Stimulated activated CD8-positive, alpha-beta memory T cell treated with anti-CD3 and anti-CD28 coated beads, Interleukin-4, amount 100 ng/mL, for 1 hour (primary cell): ENCODE results near the gene SLC37A3.
"Not testable (repeated sequence)": the region's sequence is repeated elsewhere in the genome, so short reads cannot be mapped to it uniquely, and the experiment has no call there.

Experiments
- DNase-seq, 2 donors: peaks; one replicate each; pipeline ENCODE4 v3.0.0-alpha.2; 2020; ENCODE audit warnings: low read depth in 2 of 2, low spot score in 1 of 2

Gene SLC37A3

DNA sequence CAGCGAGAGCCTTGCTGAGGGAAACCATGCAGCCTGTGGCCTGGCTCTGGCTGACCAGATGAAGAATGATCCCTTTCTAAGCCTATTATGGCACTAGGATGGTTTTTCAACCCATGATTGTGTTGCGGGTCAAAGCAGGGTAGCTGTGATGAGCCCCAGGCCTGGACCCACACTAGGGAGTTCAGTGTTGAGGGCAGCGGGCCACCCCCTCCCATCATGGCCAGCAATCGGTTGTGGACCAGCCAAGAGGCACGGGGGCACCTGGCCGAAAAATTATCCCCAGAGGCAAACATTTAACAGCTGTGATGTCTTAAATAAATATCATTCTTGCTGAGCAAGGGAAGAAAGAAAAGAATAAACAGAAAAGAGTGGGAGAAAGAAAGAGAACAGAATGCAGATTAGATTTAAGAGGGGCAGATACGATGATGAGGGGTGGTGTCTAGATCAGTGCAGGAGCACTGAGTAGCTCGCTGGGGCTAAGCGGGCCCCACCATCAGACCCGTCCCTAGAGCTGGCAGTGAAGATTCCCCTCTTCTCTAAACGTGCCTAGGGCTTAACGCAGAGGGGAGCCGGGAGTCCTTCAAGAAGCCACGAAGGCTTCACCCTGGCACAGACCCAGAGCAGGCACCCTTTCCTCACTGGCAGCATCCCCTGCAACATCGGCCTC is 82.7 kb downstream of the SLC37A3 start:
- DNase-seq, result no peak

DNA sequence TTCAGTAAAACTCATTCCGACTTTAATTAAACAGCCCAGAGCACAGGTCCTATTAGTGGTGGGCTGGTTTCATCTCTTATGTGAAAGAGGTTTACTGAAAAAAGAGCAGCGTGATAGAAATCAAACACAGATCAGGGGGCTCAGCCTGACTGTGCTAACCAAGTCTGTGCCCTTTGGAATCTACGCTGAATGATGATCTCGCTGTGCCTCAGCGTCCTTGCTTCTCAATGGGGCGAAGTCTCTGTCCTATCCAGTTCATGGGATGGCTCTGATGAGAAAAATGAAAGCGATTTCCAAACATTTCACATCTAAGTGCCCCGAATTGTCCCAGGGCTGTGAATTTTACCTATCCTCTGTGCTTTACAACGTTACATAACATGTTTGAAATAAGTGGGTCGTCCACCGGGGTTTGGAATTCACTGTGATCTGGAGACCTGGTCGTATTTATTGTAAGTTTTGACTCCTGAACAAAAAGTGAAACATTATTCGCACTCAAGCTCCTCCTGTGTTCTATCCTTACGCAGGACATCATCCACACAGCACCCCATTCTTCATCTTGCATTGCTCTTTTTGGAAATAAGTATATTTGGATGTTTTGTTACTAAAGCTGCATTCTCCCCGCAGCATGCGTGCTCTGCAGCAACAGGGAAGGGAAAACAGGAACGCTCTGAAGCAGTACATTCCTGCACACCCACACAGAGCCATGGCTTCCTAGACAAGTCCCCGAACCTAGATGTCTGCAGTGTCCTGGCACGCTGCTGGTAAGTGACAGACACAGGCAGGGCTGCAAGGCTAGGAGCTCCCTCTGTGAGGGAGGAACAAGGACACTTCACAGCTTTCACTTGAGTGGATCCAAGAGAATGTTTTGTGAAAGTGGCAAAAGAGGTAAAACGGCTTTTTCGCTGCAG is 83.5 kb downstream of the SLC37A3 start:
- DNase-seq, result no peak

DNA sequence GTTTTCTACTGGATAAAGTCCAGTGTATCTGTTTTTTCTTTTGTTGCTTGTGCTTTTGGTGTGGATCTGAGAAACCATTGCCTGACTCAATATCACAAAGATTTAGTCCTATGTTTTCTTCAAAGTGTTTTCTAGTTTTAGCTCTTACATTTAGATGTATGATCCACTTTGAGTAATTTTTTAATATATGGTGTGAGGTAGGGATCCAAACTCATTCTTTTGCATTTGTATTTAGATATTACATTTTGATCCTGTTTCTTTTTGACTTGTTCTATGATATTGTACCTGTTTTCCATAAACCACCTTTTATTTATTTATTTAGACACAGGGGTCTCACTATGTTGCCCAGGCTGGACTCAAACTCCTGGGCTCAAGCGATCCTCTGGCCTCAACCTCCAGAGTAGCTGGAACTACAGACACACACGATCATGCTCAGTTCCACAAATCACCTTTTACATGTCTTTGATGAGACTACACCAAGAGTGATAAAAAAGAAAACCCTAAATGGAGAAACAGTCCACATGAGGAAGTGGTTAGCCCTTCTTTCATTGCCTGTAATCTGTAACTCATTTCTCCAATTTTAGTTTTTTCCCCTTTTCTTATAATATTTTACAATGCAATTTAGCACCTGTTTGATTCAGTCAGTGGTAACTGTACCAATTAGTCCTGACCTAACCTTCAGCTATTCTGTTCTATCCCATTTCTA is 86.0 kb downstream of the SLC37A3 start:
- no peak for DNase-seq

DNA sequence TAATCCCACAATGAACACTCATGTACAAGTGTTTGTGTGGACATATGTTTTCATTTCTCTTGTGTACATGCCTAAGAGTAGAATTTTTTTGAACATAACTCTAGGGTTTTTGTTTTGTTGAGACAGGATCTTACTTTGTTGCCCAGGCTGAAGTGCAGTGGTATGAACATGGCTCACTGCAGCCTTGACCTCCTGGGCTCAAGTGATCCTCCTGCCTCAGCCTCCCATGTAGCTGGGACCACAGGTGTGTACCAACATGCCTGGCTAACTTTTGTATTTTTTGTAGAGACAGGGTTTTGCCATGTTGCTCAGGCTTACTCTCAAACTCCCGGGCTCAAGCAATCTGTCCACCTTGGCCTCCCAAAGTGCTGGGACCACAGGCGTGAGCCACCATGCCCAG is 87.2 kb downstream of the SLC37A3 start:
- DNase-seq, result not testable (repeated sequence)

DNA sequence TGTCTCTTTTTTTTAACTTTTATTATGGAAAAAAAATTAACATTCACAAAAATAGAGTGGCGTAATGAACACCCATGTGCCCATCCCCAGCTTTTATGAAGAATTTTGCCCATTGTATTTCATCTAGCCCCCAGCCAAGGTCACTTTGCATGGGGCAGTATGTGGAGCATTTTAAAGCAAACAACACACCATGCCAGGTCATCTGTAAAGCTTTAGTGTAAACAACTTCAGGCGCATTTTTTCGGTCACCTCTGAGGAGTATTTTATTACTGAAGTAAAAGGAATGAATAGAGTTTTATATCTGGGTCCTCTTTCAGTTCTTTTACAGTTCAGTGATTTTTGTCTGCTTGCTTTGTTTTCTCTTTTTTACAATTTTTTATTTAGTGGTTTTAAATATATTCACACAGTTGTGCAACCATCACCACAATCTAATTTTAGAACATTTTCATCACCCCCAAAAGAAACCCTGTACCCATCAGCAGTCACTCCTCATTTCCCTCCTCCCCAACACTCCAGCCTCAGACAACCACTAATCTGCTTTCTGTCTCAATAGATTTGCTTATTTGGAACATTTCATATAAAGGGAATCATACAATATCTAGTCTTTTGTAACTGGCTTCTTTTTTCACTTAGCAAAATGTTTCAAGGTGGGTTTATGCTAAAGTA is 87.9 kb downstream of the SLC37A3 start:
- DNase-seq, result no peak

DNA sequence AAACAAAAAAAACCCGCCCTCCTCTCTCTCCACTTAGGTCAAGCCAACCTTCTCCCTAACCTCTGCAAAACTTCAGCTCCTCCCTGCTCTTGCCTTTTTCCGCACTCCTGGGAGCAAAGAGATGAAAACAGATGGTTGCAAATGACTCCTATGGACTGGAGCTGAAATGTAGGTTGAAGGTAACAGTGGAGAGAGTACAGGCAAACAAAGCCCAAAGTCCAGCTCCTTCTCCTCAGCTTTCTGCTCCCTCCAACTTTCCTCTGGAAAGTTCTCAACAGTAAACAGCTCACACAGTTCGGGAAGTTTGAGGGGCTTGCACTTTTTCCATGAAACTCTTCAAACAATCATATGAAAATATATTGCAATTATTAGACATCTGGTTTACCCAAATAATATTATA is 90.3 kb downstream of the SLC37A3 start:
- no peak for DNase-seq

DNA sequence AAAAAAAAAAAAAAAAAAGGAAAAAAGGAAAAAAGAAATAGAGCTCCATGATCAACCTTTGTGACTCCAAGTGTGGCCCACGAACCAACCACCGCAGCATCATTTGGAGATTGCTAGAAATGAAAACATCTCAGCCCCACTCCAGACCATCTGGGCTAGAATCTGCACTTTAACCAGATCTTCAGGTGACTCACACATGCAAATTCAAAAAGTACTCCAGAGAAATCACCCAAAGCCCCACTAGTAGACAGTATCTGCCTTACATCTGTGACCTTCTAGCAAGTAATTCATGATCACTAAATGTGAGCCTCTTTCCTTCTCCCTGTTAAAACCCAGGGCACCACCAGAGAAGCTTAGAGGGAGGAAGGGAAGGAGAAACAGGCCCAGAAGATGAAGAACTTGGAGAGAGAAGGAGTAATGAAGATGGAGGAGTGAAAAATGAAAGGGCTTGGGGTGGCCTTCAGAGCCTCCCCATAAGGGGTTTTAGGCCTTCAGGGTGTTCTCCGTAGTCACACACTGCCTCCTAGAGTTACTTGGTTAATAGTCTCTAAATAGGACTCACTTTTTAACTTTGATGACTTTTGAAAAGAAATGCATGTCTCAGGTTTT is 94.0 kb downstream of the SLC37A3 start:
- DNase-seq, result peak in 1 of 2 donors; percentile 7

DNA sequence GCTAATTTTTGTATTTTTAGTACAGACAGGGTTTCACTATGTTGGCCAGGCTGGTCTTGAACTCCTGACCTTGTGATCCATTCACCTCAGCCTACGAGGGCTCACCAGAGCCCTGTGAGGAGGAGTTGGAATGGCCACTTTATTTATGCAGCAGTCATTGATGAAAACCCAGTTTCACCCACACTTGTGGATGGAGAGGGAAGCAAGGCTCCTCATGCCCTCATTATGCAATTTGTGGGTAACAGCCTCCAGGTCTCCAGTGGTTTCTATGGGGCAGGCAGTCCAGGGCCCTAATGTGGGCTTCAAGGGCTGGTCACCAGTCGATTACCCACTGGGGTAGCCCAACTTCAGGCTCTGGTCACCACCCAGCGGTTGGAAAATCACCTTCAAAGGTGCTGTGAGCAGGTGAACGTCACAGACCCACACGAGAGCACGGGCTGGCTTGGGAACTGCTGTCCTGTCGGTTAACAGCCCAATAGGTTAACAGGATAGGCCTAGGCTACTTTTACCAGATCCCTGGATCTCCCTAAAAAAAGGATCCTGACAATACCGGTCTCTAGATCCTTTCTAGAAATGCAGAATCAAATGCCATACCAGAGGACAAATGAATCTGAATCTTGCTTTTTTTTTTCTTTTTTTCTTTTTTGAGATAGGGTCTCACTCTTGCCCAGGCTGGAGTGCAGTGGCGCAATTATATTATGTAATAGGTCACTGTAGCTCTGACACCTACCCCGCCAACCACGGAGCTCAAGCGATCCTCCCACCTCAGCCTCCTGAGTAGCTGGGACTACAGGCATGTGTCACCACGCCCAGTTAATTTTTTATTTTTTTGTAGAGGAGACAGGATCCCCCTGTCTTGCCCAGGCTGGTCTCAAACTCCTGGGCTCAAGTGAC is 97.8 kb downstream of the SLC37A3 start:
- DNase-seq, result no peak

DNA sequence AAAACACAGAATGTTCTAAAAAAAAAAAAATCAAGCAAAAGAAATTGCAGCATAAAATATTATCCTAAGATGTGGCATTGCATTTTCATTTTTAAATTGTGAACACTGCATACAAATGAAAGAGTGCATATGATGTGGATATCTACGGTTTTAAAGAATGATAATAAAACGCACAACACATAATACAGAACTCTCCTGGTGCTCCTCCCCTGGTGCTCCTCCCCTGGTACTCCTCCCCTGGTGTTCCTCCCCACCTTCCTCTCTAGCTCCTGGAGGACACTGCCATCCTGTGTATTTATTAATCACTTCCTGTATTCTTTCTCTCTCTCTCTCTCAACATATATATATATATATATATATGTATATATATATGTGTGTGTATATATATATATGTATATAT is 100.1 kb downstream of the SLC37A3 start:
- DNase-seq, result no peak

DNA sequence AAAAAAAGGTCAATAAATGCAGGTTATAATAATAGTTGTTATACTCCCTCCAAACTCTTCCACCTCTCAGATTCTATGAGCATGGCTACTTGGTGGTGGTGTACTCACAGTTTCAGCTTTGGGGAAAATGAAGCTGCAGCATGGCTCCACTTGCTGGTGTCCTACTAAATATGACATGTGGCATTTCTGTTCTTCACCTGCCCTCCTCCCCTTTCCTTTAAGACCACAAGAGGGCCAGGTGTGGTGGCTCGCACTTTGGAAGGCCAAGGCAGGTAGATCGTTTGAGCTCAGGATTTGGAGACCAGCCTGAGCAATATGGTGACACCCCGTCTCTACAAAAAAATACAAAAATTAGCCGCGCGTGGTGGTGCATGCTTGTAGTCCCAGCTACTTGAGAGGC is 101.1 kb downstream of the SLC37A3 start:
- DNase-seq, result no peak

DNA sequence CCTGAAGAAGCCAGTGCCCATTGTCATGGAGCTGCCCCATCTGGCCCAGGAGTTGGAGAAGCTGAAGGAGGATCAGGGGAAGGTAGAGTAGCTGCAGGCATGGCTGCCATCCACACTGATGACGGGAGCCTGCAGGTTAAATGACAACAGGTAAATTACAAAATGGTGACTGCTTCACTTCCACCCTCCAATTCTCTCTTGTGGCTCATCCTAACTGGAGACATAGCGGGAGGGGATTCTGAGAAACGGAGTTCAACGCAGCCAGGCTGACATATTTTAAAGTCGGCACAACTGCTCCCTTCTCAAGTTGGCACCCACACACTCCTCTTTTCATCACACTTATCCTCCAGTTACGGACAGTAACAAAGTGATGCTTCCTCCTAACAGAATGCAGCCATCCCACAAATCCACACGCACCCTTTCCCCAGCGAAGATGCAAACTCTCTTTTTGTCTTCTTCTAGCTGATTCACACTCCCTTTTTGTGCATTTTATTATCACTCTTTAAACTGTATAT is 103.0 kb downstream of the SLC37A3 start:
- DNase-seq, result no peak

DNA sequence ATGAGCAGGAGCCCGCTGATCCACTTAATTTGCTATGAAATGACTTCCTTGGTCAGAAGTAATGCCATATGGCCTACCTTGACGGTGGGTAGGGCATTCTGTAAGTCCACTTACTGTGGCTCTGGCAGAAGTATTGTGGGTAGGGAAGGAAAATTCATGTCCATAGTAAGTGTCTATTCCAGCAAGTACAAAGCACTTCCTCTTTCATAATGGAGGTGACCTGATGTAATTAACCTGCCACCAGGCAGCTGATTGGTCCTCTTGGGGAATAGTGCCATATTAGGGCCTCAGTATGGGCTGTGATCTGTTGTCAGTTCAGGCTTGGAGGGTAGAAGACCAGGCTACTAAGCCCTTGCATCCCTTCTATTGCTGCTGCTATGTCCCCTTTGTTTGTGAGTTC is 103.9 kb downstream of the SLC37A3 start:
- no peak for DNase-seq

DNA sequence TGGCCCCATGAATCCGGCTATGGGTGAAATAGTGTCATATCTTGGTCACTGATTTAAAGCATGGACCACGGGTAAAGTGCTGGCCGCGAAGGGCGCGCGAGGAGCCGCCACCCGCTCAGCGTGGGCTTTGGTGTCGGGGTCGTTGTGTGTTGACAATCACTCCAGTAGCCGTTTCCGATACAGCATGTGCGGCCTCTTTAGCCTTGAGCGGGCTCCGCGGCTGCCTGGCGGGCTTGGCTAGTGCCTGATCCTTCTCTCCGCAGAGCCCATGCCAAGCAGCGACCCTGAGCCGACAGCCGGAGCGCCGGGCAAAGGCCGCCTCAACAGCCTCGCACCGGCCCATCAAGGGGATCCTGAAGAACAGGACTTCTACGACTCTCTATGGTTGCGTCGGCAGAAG is 105.9 kb downstream of the SLC37A3 start:
- DNase-seq, result no peak

DNA sequence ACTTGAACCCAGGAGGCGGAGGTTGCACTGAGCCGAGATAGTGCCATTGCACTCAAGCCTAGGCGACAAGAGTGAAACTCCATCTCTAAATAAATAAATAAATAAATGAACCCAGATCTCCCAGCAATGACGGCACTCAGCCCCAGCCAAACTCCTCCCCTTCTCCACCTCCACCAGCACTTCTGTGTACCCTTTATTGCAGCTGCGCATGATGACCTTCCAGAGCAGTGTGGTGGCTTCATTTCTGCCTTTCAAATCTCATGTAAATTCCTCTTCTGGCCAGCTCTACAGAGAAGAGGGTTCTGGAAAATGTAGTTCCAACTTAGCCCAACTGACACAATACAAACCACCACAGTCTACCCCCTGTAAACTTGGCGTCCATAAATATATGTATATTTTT is 108.5 kb downstream of the SLC37A3 start:
- no peak for DNase-seq

DNA sequence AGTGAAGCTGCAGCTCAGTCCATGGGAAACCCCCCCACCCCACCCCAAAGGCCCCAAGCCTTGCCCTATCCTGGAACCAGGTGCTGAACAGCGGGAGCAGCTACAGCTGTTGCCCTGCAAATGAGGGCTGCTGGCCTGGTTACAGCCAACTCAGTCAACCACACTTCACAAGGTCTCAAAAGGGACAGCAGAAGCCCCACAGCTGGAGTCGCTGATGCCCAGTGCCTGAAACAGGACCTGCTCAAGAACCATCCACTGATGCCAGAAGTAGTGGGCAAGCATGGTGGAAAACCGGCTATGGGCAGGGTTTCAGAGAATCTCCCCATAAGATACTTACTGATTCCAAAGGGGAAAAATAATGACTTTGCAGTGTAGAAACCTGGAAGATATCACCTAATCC is 110.3 kb downstream of the SLC37A3 start:
- DNase-seq, result no peak

DNA sequence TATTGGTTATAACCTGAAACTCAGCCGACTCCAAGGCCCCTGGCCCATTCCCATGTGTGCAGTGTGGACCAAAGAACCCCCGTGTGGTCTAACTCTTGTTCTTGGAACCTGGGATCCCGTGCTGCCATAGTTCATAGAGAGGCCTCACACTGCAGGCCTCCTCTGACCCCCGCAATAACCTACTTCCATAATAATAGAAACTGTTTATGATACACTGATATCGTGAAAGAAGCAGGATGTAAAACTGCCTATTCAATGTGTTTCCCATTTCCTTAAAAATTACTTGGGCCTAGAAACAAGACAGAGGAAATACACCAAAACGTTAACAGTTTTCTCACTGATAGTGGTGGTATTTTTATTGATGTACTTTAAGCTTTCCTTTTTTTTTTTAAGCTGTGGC is 112.4 kb downstream of the SLC37A3 start:
- no peak for DNase-seq

DNA sequence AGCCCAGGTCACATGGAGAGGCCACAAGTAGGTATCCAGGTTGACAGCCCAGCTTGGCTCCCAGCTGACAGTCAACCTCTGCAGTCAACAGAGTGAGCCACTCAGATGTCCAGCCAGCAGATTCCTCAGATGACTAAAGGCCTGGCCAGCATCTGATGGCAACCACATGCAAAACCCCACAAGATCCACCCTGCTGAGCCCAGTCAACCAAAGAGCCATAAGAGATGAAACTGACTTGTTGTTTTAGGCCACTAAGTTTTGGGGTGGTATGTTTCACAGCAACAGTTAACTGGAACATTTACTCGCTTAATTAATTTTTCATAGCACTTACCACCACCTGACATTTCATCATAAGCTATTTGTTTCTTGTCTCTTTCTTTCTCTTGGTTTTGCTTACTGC is 114.3 kb downstream of the SLC37A3 start:
- no peak for DNase-seq
